ENCODE measurements around the gene FCN2. TPM values are rescaled to one million over a fixed set of nuclear protein-coding genes. Genes with fewer than 3 reads are reported as not detected.

FCN2 gene
- total and polyA plus RNA-seq, 9 of the 15 experiments (the other 6 are each of a cell fraction or from before 2014, with no cell fraction given): not detected

DNA sequence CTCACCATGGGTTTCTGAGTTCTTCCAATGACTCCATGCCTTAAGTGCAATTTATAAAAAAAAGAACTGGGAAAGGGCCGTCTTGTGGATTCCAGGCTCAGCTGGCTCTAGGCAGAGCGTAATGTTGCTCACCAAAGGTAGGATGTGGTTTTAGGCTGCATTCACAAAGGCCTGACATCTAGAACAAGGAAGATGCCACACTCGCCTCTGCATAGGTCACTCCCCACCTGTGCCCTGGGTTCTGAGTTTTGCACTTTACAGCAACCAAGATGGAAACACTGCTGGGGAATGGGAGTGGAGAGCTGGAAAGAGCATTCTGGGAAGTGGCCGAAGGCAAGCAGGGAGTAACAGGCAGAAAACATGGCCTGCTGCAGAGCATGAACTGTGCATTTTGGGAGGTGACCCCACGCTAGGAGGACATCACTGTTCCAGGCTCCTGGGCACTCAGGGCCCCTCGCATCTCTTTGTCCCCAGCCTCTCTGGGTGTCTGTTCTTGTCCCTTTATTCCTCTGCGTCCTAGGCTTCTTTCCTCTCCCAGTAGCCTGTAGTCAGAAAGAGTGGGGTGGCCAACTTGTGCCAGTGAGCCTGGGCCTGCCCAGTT is 12.3 kb downstream of the FCN2 start:
- POLR2A ChIA-PET: no interaction called here
- Histone ChIP-seq H3K4me1 (replicated peaks in 1 of 2; ENCODE audit: control insufficient read depth in 2 of 2, insufficient read depth in 2 of 2, low read length in 2 of 2) (no peaks in the 10 kb centered on the region), H3K79me2 (ENCODE audit: control insufficient read depth, insufficient read depth, low read length) (no peaks in the 10 kb centered on the region), H3K9me3 (replicated peaks; ENCODE audit: control insufficient read depth, insufficient read depth, low read depth, low read length) (no peaks in the 10 kb centered on the region), H2AFZ (ENCODE audit: low read depth, low read length) (no peak overlapping the region), H3K9me1 (ENCODE audit: control insufficient read depth, insufficient read depth, low read length) (no peaks in the 10 kb centered on the region), H3K36me3 (ENCODE audit: control insufficient read depth, insufficient read depth, low read length) (no peaks in the 10 kb centered on the region), H3K27me3 (ENCODE audit: control insufficient read depth in 2 of 2, insufficient read depth in 2 of 2, low read length in 2 of 2) (peaks cover 8 to 23% of the 10 kb centered on the region in 2 experiments; a peak in 3 of 5 replicates), H4K20me1 (replicated peaks; ENCODE audit: control insufficient read depth, insufficient read depth, low read length) (0 out of 2 replicates have a peak, but pooled peaks cover 3% of the 10 kb centered on the region), H3K4me2 (ENCODE audit: insufficient read depth, low read length) (no peak overlapping the region), H3K27ac (ENCODE audit: extremely low read depth, low read depth, low read length) (no peak overlapping the region), H3K9ac (ENCODE audit: insufficient read depth in 1 of 2, low read depth in 2 of 2, low read length in 2 of 2) (no peak overlapping the region), H3K4me3 (no peak overlapping the region)
- CTCF ChIA-PET (ENCODE audit: low intra/inter-chr PET ratio): no interaction called here
- in situ Hi-C loops (cut with MboI): no loop called here
- intact Hi-C loops (cut with micrococcal nuclease): no loop called here
- no peak for DNase-seq (ENCODE audit: extremely low read depth in 1 of 4, low spot score in 3 of 4)
- 0% methylated on average over 7 of the region's 7 CpGs for WGBS (ENCODE audit: insufficient coverage, low coverage, missing lambda C conversion rate)
- no TSS peak for BruUV-seq (replicated peaks)
- no peak for TF ChIP-seq ZNF699 (CRISPR knock-in tag; IDR thresholded peaks at IDR 0.05; ENCODE audit: insufficient replicate concordance)
- TF ChIP-seq ELF2 (CRISPR knock-in tag; IDR thresholded peaks at IDR 0.05): no peak
- no peak for TF ChIP-seq NRF1 (conservative IDR thresholded peaks at IDR 0.05 in 1 of 2, IDR thresholded peaks at IDR 0.05 in 1 of 2)
- no peak for FAIRE-seq
- ATAC-seq: no peak

DNA sequence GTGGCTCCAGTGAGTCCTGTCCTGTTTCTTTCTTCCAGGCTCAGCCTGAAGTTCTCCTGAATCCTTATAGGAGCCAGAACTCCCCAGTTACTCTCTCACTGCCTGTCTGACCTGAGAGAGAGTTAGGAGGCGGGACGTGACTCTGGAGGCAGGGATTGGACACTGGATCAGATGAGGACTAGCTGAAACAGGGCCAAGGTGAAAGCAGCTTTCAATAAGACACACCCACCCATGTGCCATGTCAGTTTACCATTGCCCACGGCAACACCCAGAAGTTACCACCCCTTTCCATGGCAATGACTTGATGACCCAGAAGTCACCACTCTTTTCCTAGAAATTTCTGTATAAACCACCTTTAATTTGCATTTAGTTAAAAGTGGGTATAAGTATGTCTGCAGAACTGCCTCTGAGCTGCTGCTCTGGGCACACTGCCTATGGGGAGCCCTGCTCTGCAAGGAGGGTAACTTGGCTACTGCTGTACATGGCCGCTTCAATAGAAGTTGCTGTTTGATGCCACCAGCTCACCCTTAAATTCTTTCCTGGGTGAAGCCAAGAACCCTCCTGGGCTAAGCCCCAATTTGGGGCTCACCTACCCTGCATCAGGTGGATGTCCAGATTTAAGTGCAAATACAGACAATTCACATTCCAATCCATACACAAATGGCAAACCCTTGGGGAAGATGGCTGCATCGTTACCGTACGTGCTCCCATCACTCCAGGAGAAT is 13.7 kb downstream of the FCN2 start:
- in situ Hi-C loops (cut with MboI) (no loop called here), intact Hi-C loops (cut with micrococcal nuclease) (no loop called here)
- Histone ChIP-seq H4K20me1 (replicated peaks; ENCODE audit: control insufficient read depth, insufficient read depth, low read length) (0 out of 2 replicates have a peak, but pooled peaks cover 3% of the 10 kb centered on the region), H3K9me3 (replicated peaks; ENCODE audit: control insufficient read depth, insufficient read depth, low read depth, low read length) (no peaks in the 10 kb centered on the region), H3K4me2 (ENCODE audit: insufficient read depth, low read length) (no peak overlapping the region), H2AFZ (ENCODE audit: low read depth, low read length) (no peak overlapping the region), H3K9me1 (ENCODE audit: control insufficient read depth, insufficient read depth, low read length) (no peaks in the 10 kb centered on the region), H3K4me1 (replicated peaks in 1 of 2; ENCODE audit: control insufficient read depth in 2 of 2, insufficient read depth in 2 of 2, low read length in 2 of 2) (no peaks in the 10 kb centered on the region), H3K9ac (ENCODE audit: insufficient read depth in 1 of 2, low read depth in 2 of 2, low read length in 2 of 2) (no peak overlapping the region), H3K4me3 (no peak overlapping the region), H3K36me3 (ENCODE audit: control insufficient read depth, insufficient read depth, low read length) (no peaks in the 10 kb centered on the region), H3K27ac (ENCODE audit: extremely low read depth, low read depth, low read length) (no peak overlapping the region), H3K79me2 (ENCODE audit: control insufficient read depth, insufficient read depth, low read length) (no peaks in the 10 kb centered on the region), H3K27me3 (ENCODE audit: control insufficient read depth in 2 of 2, insufficient read depth in 2 of 2, low read length in 2 of 2) (peaks cover 0 to 12% of the 10 kb centered on the region in 2 experiments; a peak in 2 of 5 replicates)
- FAIRE-seq (no peak), ATAC-seq (no peak), DNase-seq (ENCODE audit: extremely low read depth in 1 of 4, low spot score in 3 of 4) (no peak)
- no TSS peak for BruUV-seq (replicated peaks)
- WGBS (ENCODE audit: insufficient coverage, low coverage, missing lambda C conversion rate): 0% methylated on average over 7 of the region's 7 CpGs
- ChIA-PET POLR2A (interaction anchor here (0.6 kb wide), 1 partner anchor 1783 kb away, joined by 4 read pairs; no protein-coding TSS in a partner anchor), CTCF (ENCODE audit: low intra/inter-chr PET ratio) (no interaction called here)
- TF ChIP-seq, protein P1, sequence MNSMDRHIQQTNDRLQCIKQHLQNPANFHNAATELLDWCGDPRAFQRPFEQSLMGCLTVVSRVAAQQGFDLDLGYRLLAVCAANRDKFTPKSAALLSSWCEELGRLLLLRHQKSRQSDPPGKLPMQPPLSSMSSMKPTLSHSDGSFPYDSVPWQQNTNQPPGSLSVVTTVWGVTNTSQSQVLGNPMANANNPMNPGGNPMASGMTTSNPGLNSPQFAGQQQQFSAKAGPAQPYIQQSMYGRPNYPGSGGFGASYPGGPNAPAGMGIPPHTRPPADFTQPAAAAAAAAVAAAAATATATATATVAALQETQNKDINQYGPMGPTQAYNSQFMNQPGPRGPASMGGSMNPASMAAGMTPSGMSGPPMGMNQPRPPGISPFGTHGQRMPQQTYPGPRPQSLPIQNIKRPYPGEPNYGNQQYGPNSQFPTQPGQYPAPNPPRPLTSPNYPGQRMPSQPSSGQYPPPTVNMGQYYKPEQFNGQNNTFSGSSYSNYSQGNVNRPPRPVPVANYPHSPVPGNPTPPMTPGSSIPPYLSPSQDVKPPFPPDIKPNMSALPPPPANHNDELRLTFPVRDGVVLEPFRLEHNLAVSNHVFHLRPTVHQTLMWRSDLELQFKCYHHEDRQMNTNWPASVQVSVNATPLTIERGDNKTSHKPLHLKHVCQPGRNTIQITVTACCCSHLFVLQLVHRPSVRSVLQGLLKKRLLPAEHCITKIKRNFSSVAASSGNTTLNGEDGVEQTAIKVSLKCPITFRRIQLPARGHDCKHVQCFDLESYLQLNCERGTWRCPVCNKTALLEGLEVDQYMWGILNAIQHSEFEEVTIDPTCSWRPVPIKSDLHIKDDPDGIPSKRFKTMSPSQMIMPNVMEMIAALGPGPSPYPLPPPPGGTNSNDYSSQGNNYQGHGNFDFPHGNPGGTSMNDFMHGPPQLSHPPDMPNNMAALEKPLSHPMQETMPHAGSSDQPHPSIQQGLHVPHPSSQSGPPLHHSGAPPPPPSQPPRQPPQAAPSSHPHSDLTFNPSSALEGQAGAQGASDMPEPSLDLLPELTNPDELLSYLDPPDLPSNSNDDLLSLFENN (IDR thresholded peaks at IDR 0.05; ENCODE audit: low read depth in 2 of 2, low read length in 2 of 2): no peak
- TF ChIP-seq RFX5 (IDR thresholded peaks at IDR 0.05; ENCODE audit: low read depth, low read length): no peak
- TF ChIP-seq RBFOX2 (IDR thresholded peaks at IDR 0.05; ENCODE audit: low read depth, low read length): no peak
- TF ChIP-seq, protein P2, sequence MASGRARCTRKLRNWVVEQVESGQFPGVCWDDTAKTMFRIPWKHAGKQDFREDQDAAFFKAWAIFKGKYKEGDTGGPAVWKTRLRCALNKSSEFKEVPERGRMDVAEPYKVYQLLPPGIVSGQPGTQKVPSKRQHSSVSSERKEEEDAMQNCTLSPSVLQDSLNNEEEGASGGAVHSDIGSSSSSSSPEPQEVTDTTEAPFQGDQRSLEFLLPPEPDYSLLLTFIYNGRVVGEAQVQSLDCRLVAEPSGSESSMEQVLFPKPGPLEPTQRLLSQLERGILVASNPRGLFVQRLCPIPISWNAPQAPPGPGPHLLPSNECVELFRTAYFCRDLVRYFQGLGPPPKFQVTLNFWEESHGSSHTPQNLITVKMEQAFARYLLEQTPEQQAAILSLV (tag; IDR thresholded peaks at IDR 0.05): no peak
- no peak for TF ChIP-seq ARHGAP35 (IDR thresholded peaks at IDR 0.05; ENCODE audit: partially characterized antibody)
- TF ChIP-seq ARID1B (IDR thresholded peaks at IDR 0.05): no peak
- TF ChIP-seq ETS2 (tag; IDR thresholded peaks at IDR 0.05; ENCODE audit: borderline replicate concordance, poor library complexity, severe bottlenecking): no peak

Measured in K562 (cell line).